HepG2 (cell line): Measurements from ENCODE around the gene ZNF544. TPM values are rescaled to one million over a fixed set of nuclear protein-coding genes. Genes with fewer than 3 reads are reported as not detected.

Source experiments
- ARNT2 ChIP-seq: sonication (generic); formaldehyde crosslinking; IDR thresholded peaks from 2 replicates; pipeline ENCODE4 v1.8.0; 2022; ENCODE audit warnings: mild to moderate bottlenecking, low read depth, missing genetic modification reagents, moderate library complexity
- DR1 ChIP-seq: sonication (generic); formaldehyde crosslinking; IDR thresholded peaks from 2 replicates; pipeline ENCODE4 v1.8.0; 2021; ENCODE audit warnings: mild to moderate bottlenecking, missing genetic modification reagents, inconsistent platforms
- ELF1 ChIP-seq: sonication (generic); formaldehyde crosslinking; IDR thresholded peaks from 2 replicates; pipeline ENCODE4 v1.4.0; 2020; ENCODE audit warnings: missing genetic modification reagents
- HDAC1 ChIP-seq: sonication (generic); formaldehyde crosslinking; IDR thresholded peaks from 2 replicates; pipeline ENCODE4 v1.5.1; 2020; ENCODE audit warnings: mild to moderate bottlenecking, missing genetic modification reagents
- KDM6A ChIP-seq: IDR thresholded peaks from 2 replicates; pipeline ENCODE4 v1.6.1; 2016; ENCODE audit warnings: low read depth
- KMT2B ChIP-seq: IDR thresholded peaks from 2 replicates; pipeline ENCODE4 v1.6.1; 2016; ENCODE audit warnings: missing genetic modification reagents, missing compliant biosample characterization
- MZF1 ChIP-seq: sonication (generic); formaldehyde crosslinking; IDR thresholded peaks from 2 replicates; pipeline ENCODE4 v1.8.1; 2023; ENCODE audit warnings: mild to moderate bottlenecking, missing genetic modification reagents, borderline replicate concordance
- ONECUT2 ChIP-seq: sonication (generic); formaldehyde crosslinking; IDR thresholded peaks from 2 replicates; pipeline ENCODE4 v1.4.0; 2020; ENCODE audit warnings: missing genetic modification reagents
- POLR2G ChIP-seq: fragments of 200-400 bp; formaldehyde crosslinking; IDR thresholded peaks from 2 replicates; pipeline ENCODE4 v1.6.1; 2018; ENCODE audit warnings: mild to moderate bottlenecking, low read depth, low read length, moderate library complexity
- SALL2 ChIP-seq: sonication (generic); formaldehyde crosslinking; IDR thresholded peaks from 2 replicates; pipeline ENCODE4 v1.8.1; 2023; ENCODE audit warnings: mild to moderate bottlenecking, missing genetic modification reagents, inconsistent platforms
- TOPORS ChIP-seq: sonication (generic); formaldehyde crosslinking; IDR thresholded peaks from 2 replicates; pipeline ENCODE4 v1.8.0; 2023; ENCODE audit warnings: mild to moderate bottlenecking, missing genetic modification reagents
- XRCC5 ChIP-seq: fragments of 200-400 bp; formaldehyde crosslinking; optimal IDR thresholded peaks from 2 replicates; pipeline ENCODE3; 2017; ENCODE audit warnings: mild to moderate bottlenecking, low read length
- ZNF329 ChIP-seq: sonication (generic); formaldehyde crosslinking; IDR thresholded peaks from 2 replicates; pipeline ENCODE4 v1.9.0; 2021; ENCODE audit warnings: low read depth, mild to moderate bottlenecking, missing genetic modification reagents
- ZNF446 ChIP-seq: sonication (generic); formaldehyde crosslinking; IDR thresholded peaks from 2 replicates; pipeline ENCODE4 v1.5.0; 2020; ENCODE audit warnings: mild to moderate bottlenecking, missing genetic modification reagents
- ZNF547 ChIP-seq: sonication (generic); formaldehyde crosslinking; IDR thresholded peaks from 2 replicates; pipeline ENCODE4 v1.5.1; 2020; ENCODE audit warnings: mild to moderate bottlenecking, missing genetic modification reagents
- ZNF703 ChIP-seq: sonication (generic); formaldehyde crosslinking; IDR thresholded peaks from 2 replicates; pipeline ENCODE4 v1.5.1; 2020; ENCODE audit warnings: missing genetic modification reagents, mild to moderate bottlenecking, moderate library complexity, borderline replicate concordance
- ZNF761 ChIP-seq: sonication (generic); formaldehyde crosslinking; conservative IDR thresholded peaks from 2 replicates; pipeline ENCODE4 v1.4.0; 2020; ENCODE audit warnings: mild to moderate bottlenecking, missing genetic modification reagents
- polyA plus RNA-seq, 8 experiments: library from polyadenylated mRNA; depleted of rRNA in 3 of 8; stranded (reverse) in 7 of 8; unstranded in 1 of 8; fragments of >200 nt; fragmentation: Illumina TruSeq in 4 of 8; extraction: Trizol in 4 of 8; gene quantifications; 2 replicates each; pipeline versions ENCODE4 v1.2.1 to v1.2.3, GENCODE V29; 2011 to 2016; ENCODE audit warnings: low read depth in 4 of 8, missing spikeins in 1 of 8, mixed read lengths in 1 of 8; ENCODE audit not compliant: insufficient read depth in 1 of 8
- total RNA-seq, 5 experiments: library from RNA; depleted of rRNA; stranded (reverse); fragments of >200 nt; fragmentation: Illumina TruSeq; extraction: Trizol; gene quantifications; 2 replicates each; pipeline ENCODE4 v1.2.3, GENCODE V29; 2016; ENCODE audit warnings: low read depth in 1 of 5
- TF ChIP-seq, protein P1 (sequence below): sonication (generic); formaldehyde crosslinking; IDR thresholded peaks from 2 replicates; pipeline ENCODE4 v1.4.0; 2020; ENCODE audit warnings: missing genetic modification reagents, mild to moderate bottlenecking, borderline replicate concordance
- TF ChIP-seq, protein P2 (sequence below): sonication (generic); formaldehyde crosslinking; IDR thresholded peaks from 2 replicates; pipeline ENCODE4 v1.4.0; 2020; ENCODE audit warnings: missing genetic modification reagents
- TF ChIP-seq, protein P3 (sequence below): sonication (generic); formaldehyde crosslinking; IDR thresholded peaks from 2 replicates; pipeline ENCODE4 v1.4.0; 2020; ENCODE audit warnings: missing genetic modification reagents
- TF ChIP-seq, protein P4 (sequence below): sonication (generic); formaldehyde crosslinking; conservative IDR thresholded peaks from 2 replicates; pipeline ENCODE4 v1.4.0; 2020; ENCODE audit warnings: mild to moderate bottlenecking, missing genetic modification reagents, moderate library complexity
- TF ChIP-seq, protein P5 (sequence below): sonication (generic); formaldehyde crosslinking; IDR thresholded peaks from 2 replicates; pipeline ENCODE4 v1.5.0; 2020; ENCODE audit warnings: missing genetic modification reagents

Gene ZNF544
- total and polyA plus RNA-seq, 2 of the 13 experiments (the other 11 are each of a cell fraction or from before 2014, with no cell fraction given) = 13.1 to 17.0 TPM

DNA sequence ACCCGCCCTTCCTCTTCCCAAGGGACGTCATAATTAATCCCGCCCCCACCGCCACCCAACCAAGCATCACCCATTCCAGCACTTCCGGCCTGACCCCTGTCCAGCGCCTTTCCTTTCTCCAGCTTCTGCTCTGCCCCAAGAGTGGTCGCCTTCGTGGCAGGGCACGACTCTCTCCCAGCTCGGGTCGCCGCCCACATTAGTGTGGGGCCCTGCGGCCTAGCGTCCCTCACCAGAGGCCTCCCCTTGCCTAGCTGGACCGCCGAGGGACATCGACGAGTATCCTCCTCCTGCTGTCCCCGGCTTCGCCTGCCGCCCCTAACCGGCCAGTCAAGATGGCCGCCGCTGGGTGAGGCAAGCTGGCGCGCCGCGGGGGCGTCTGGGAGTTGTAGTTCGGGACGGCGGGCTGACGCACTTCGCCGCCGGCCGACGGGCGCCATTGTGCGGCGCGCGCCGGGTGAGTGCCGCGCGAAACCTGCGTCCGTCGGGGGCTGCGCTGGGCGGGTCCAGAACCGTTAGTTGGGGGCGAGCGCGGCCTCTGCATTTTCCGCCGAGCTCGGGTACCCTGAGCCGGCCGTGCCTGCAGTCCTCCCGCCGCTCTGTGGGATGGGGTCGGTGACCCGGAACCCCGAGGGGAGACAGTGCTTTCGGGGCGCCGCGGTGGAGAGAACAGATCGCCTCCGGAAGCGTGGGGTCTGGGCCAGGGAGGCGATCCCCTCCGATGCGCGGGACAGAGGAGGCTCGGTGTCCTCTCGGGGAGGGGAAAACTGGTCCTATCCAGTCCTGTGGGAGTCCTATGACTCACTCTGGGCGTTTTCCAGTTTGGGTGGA lies 45.5 kb upstream of the ZNF544 start, which contains the start of gene ZNF274 (continued):
- no peak for TF ChIP-seq TOPORS
- TF ChIP-seq ZNF329 (CRISPR knock-in tag) = peak; percentile 96
- TF ChIP-seq SALL2 (CRISPR knock-in tag) = peak; percentile 50; the same call in 1 of the 2 replicates
- peak; percentile 39; the same call in 1 of the 2 replicates for TF ChIP-seq ZNF446 (CRISPR knock-in tag)
- TF ChIP-seq MZF1 = no peak
- TF ChIP-seq POLR2G = peak; percentile 93
- TF ChIP-seq ZNF761 = 0 out of 2 replicates have a peak, but pooled peaks have one; percentile 64
- TF ChIP-seq, protein P1, sequence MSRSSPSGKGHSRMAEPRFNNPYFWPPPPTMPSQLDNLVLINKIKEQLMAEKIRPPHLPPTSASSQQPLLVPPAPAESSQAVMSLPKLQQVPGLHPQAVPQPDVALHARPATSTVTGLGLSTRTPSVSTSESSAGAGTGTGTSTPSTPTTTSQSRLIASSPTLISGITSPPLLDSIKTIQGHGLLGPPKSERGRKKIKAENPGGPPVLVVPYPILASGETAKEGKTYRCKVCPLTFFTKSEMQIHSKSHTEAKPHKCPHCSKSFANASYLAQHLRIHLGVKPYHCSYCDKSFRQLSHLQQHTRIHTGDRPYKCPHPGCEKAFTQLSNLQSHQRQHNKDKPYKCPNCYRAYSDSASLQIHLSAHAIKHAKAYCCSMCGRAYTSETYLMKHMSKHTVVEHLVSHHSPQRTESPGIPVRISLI = peak; percentile 23; the same call in 1 of the 2 replicates
- TF ChIP-seq ARNT2 (CRISPR knock-in tag) = no peak; the same call in 1 of the 2 replicates
- TF ChIP-seq ELF1 (CRISPR knock-in tag) = peak; percentile 83
- TF ChIP-seq KDM6A (CRISPR knock-in tag) = 0 out of 2 replicates have a peak, but pooled peaks have one; percentile 13
- peak; percentile 85 for TF ChIP-seq ZNF547 (CRISPR knock-in tag)
- TF ChIP-seq DR1 (CRISPR knock-in tag) = no peak
- TF ChIP-seq, protein P2, sequence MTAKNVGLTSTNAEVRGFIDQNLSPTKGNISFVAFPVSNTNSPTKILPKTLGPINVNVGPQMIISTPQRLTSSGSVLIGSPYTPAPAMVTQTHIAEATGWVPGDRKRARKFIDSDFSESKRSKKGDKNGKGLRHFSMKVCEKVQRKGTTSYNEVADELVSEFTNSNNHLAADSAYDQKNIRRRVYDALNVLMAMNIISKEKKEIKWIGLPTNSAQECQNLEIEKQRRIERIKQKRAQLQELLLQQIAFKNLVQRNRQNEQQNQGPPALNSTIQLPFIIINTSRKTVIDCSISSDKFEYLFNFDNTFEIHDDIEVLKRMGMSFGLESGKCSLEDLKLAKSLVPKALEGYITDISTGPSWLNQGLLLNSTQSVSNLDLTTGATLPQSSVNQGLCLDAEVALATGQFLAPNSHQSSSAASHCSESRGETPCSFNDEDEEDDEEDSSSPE (CRISPR knock-in tag) = peak; percentile 85
- TF ChIP-seq ZNF703 (CRISPR knock-in tag) = no peak
- peak; percentile 91 for TF ChIP-seq HDAC1 (CRISPR knock-in tag)
- peak; percentile 65 for TF ChIP-seq XRCC5
- TF ChIP-seq, protein P3, sequence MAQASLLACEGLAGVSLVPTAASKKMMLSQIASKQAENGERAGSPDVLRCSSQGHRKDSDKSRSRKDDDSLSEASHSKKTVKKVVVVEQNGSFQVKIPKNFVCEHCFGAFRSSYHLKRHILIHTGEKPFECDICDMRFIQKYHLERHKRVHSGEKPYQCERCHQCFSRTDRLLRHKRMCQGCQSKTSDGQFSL (CRISPR knock-in tag) = no peak
- TF ChIP-seq, protein P4, sequence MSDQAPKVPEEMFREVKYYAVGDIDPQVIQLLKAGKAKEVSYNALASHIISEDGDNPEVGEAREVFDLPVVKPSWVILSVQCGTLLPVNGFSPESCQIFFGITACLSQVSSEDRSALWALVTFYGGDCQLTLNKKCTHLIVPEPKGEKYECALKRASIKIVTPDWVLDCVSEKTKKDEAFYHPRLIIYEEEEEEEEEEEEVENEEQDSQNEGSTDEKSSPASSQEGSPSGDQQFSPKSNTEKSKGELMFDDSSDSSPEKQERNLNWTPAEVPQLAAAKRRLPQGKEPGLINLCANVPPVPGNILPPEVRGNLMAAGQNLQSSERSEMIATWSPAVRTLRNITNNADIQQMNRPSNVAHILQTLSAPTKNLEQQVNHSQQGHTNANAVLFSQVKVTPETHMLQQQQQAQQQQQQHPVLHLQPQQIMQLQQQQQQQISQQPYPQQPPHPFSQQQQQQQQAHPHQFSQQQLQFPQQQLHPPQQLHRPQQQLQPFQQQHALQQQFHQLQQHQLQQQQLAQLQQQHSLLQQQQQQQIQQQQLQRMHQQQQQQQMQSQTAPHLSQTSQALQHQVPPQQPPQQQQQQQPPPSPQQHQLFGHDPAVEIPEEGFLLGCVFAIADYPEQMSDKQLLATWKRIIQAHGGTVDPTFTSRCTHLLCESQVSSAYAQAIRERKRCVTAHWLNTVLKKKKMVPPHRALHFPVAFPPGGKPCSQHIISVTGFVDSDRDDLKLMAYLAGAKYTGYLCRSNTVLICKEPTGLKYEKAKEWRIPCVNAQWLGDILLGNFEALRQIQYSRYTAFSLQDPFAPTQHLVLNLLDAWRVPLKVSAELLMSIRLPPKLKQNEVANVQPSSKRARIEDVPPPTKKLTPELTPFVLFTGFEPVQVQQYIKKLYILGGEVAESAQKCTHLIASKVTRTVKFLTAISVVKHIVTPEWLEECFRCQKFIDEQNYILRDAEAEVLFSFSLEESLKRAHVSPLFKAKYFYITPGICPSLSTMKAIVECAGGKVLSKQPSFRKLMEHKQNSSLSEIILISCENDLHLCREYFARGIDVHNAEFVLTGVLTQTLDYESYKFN = no peak; the same call in 1 of the 2 replicates
- no peak for TF ChIP-seq ONECUT2 (CRISPR knock-in tag)
- TF ChIP-seq, protein P5, sequence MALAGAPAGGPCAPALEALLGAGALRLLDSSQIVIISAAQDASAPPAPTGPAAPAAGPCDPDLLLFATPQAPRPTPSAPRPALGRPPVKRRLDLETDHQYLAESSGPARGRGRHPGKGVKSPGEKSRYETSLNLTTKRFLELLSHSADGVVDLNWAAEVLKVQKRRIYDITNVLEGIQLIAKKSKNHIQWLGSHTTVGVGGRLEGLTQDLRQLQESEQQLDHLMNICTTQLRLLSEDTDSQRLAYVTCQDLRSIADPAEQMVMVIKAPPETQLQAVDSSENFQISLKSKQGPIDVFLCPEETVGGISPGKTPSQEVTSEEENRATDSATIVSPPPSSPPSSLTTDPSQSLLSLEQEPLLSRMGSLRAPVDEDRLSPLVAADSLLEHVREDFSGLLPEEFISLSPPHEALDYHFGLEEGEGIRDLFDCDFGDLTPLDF = no peak; the same call in 1 of the 2 replicates
- TF ChIP-seq KMT2B = peak; percentile 65
